T-helper 2 cell (primary cell): Measurements from ENCODE around the gene IGSF10.

Source experiments
- DNase-seq, 5 experiments: peaks; one replicate each; pipeline versions ENCODE4 v3.0.0 to v3.0.0-alpha.2; 2012 to 2022

Gene IGSF10

GRCh38 chr3:151462991-151463390 lies 2.1 kb upstream of the IGSF10 start:
- no peak for DNase-seq

GRCh38 chr3:151462278-151462780 lies 1.5 kb upstream of the IGSF10 start:
- no peak for DNase-seq

- no peak for DNase-seq
These were observed 633 bp downstream of the IGSF10 start for GRCh38 chr3:151460228-151460627.

GRCh38 chr3:151459358-151459757 lies 1.5 kb downstream of the IGSF10 start:
- DNase-seq: no peak

- DNase-seq: no peak
These were observed 4.8 kb downstream of the IGSF10 start for GRCh38 chr3:151456065-151456464.

GRCh38 chr3:151452841-151453240 lies 8.0 kb downstream of the IGSF10 start:
- DNase-seq: no peak

GRCh38 chr3:151452368-151452767 lies 8.5 kb downstream of the IGSF10 start:
- no peak for DNase-seq

GRCh38 chr3:151446002-151446340 lies 14.9 kb downstream of the IGSF10 start:
- no peak for DNase-seq

- DNase-seq: no peak
These were observed 15.4 kb downstream of the IGSF10 start for GRCh38 chr3:151445273-151446001.

- DNase-seq: no peak
These were observed 17.3 kb downstream of the IGSF10 start for GRCh38 chr3:151443583-151443982.

GRCh38 chr3:151440940-151441339 lies 19.9 kb downstream of the IGSF10 start:
- no peak for DNase-seq

GRCh38 chr3:151439652-151440125 lies 21.2 kb downstream of the IGSF10 start:
- peak in 1 of 5 experiments; percentile 40 for DNase-seq

GRCh38 chr3:151437906-151438305 lies 23.0 kb downstream of the IGSF10 start:
- DNase-seq: no peak

GRCh38 chr3:151436675-151437446 lies 24.0 kb downstream of the IGSF10 start:
- DNase-seq: no peak

GRCh38 chr3:151434151-151434890 lies 26.5 kb downstream of the IGSF10 start:
- DNase-seq: no peak

GRCh38 chr3:151432616-151433372 lies 28.1 kb downstream of the IGSF10 start:
- no peak for DNase-seq

GRCh38 chr3:151431940-151432339 lies 28.9 kb downstream of the IGSF10 start:
- no peak for DNase-seq

GRCh38 chr3:151430821-151431484 lies 29.9 kb downstream of the IGSF10 start:
- DNase-seq: no peak

GRCh38 chr3:151428386-151428785 lies 32.5 kb downstream of the IGSF10 start:
- DNase-seq: no peak

GRCh38 chr3:151426341-151426657 lies 34.6 kb downstream of the IGSF10 start:
- no peak for DNase-seq

GRCh38 chr3:151425627-151426340 lies 35.1 kb downstream of the IGSF10 start:
- no peak for DNase-seq
